NAMALWA (cell line): ENCODE data around the gene PHF23.

Experiments used
- DNase-seq: peaks from one replicate; pipeline ENCODE4 v3.0.0-alpha.2; 2015; ENCODE audit warnings: low spot score

The PHF23 gene

GRCh38 chr17:7219812-7220592 is 19.3 kb downstream of the PHF23 start, which contains the start of the genes ACADVL and DLG4:
ACADVL (plus strand) TSS chr17:7219938; CDS start chr17:7219985, 47 bp downstream.
DLG4 (minus strand) TSS chr17:7219836.
- DNase-seq = peak; percentile 67

- DNase-seq = no peak
Observed at GRCh38 chr17:7219229-7219811, 19.9 kb downstream of the PHF23 start.

GRCh38 chr17:7218758-7219157 is 20.5 kb downstream of the PHF23 start:
- DNase-seq = no peak

DNA sequence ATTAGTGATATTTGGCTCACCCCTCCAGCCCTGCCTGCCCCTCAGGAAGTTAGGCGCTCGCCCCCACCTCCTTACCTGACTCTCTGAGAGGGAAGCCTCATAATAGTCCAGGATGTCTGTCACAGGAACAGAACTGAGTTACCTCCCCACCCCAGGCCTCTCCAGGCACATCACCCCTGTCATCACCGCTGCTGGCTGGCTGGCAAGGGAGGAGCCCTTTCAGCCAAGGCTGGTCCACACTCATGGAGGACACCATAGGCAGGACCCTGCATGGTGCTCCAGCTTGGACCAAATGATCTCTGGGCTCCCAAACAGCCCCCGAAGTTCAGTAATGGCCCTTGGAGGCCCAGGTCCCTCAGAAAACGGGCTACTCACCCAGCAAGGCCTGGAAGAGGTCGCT is 21.1 kb downstream of the PHF23 start:
- DNase-seq = peak; percentile 13

GRCh38 chr17:7217113-7217987 is 21.9 kb downstream of the PHF23 start:
- peak; percentile 55 for DNase-seq

GRCh38 chr17:7216242-7217112 is 22.8 kb downstream of the PHF23 start:
- DNase-seq = no peak

DNA sequence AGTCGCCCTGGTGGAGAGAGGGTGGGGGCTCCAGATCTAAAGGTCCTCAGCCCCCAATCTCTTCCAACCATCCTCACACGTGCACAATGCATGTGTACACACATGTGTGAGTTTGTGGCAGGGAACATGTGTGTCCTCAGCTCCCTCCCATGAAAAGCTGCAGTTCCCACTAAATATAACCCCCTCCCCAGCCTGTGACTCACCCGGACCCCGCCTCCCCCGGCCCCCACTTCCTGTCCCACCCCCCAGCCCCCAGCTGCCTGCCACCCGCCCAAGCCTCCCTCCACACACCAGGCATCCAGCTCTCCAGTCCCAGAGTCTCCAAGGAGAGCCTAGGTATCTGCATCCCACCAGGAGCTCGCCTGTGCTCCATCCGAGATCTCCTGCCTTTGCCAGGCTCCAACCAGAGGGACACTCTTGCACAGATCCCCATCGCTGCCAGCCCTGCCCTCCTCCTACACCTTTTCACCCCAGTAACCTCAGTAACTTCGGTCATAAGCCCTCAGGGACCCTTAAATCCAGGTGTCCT is 23.5 kb downstream of the PHF23 start:
- peak; percentile 26 for DNase-seq

- DNase-seq = no peak
Observed at GRCh38 chr17:7215136-7215638, 24.1 kb downstream of the PHF23 start.

DNA sequence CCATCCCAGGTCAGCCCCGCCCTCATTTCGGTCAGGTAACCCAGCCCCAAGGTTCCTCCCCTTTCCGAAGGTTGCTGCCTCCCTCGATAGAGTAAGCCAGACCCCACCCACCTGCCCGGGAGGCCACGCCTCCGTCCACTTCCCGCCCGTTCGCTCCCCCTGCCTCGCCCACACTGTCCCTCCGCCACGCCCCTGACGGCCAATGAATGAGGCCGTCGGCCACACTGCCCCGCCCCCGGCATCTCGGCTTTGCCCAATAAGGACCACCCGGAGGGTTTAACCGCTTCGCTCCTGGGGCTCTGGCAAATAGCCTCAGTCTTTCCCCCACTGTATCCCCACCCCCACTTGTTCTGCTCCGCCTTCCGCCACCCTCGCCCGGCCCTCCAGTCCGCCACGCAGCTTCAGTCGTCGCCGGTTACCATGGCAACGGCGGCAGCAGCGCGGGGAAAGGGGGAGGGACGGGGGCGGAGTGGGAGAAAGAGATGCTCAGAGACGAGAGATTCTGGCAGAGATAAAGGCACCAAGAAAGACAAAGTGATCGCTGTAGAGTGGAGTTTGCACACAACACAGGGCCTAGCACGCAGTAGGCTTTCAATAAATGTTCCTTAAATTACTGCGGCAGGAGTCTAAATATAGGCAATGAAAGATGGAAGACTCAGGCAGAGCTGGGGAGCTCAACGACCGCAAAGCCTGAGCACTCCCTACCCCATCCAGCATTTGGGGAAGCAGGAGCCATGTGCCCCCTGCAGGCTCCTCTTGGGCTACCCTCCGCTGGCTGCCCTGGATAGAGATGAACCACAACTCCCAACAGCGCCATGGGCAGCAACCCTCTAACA is 24.7 kb downstream of the PHF23 start:
- DNase-seq = peak; percentile 96

GRCh38 chr17:7213895-7214299 is 25.4 kb downstream of the PHF23 start:
- peak; percentile 81 for DNase-seq

DNA sequence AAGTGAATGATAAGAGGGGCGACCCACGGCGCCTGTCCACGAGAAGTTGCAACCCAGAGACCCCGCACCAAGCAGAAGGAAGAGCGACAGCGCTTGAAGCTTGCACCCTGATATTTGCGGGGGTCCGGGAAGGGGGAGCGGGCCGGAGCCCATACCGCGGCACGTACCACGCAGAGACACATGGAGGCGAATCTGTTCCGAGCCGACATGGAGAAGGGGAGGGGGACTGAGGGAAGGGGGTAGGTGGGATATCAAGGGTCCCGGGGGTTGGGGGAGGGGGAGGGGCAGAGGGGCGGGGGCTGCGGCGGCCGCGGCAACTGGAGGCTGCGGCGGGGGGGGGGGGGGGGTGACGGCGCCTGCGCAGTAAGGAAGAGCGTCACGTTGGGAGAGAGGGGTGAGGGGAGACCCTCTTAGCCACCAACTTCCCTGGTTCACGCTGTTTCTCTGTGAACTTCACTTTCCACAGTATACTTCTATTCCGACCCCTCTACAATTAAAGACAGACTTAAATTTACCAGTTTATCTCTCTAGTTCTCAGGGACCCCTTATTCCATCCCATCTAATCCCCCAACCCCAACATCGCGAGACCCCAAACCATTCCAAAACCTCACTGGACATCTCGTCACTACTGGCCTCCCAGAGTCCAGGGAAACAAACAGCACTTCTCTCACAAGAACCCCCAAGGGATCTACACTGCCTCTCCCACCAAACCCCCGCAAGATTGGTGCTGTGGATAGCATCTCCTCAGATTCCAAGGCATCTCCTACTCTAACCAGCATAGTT is 27.6 kb downstream of the PHF23 start:
- DNase-seq = no peak

DNA sequence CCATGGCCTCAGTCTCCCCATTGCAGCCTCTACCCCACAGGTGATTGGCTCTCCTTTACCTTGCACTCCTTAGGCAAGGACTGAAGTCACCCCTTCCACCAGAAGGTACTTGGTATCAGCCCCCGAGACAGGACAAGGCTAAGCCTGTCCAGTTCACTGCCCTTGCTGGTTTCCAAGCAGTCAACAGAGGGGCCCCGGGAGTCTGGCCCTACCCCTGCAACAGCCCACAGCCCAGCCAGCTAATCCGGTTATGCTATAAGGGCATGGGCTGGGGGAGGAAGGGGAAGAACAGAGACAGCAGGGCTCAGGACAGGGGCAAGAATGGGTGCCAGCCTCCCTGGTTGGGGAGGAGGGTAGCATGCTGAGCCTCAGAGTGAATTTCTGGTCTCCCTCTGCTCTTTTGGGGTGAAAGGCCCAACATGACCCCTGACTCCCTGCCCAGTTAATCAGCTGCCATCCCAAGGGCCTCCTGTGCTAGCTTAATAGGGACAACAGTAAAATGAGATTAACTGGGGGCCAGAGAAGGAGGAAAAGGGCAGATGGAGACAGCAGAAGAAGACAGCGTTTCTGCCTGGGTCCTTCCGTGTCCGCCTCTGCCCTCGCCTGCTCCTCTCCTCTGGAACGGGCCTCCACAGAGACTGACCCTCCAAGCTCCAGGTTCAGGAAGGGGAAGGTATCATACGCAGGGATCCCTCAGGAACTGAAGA is 30.4 kb downstream of the PHF23 start:
- DNase-seq = no peak

DNA sequence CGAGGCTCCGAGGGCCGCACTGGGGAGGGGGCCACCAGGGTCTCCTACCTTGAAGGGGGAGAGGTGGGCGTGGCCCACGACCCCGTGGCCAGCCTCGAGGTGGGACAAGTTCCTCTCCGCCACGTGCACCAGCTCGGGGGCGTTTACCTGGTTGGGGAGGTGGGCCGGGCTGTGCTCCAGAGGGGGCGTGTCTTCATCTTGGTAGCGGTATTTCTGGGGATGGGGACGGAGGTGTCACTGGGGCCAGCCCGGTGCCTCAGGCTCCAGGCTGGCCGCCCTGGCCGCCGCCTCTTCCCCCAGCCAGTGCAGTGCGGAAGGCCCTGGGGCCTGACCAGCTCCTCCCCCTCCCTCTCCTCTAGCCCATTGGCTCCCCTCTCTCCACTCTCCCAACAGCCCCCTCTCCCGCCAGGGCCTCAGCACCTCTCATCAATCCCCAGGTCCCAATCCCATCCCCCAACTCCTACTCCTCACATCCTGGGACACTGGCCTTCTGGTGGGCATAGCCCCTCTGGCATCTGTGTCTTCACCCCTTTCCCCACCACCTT is 31.2 kb downstream of the PHF23 start:
- DNase-seq = no peak

- no peak for DNase-seq
Observed at GRCh38 chr17:7207120-7208001, 31.9 kb downstream of the PHF23 start.

DNA sequence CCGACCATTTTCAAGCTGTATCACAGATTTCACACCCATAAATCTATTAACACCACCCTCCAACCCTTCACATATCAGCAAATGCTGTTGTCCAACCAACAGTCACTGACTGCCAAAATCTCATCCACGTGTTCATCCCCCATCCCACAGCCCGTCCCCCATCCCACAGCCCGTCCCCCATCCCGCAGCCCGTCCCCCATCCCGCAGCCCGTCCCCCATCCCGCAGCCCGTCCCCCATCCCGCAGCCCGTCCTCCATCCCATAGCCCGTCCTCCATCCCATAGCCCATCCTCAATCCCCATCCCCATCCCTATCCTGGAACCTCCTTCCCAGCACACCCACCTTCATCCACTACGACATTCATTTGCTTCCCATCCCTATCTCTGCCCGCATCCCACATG is 33.7 kb downstream of the PHF23 start:
- DNase-seq = no peak

DNA sequence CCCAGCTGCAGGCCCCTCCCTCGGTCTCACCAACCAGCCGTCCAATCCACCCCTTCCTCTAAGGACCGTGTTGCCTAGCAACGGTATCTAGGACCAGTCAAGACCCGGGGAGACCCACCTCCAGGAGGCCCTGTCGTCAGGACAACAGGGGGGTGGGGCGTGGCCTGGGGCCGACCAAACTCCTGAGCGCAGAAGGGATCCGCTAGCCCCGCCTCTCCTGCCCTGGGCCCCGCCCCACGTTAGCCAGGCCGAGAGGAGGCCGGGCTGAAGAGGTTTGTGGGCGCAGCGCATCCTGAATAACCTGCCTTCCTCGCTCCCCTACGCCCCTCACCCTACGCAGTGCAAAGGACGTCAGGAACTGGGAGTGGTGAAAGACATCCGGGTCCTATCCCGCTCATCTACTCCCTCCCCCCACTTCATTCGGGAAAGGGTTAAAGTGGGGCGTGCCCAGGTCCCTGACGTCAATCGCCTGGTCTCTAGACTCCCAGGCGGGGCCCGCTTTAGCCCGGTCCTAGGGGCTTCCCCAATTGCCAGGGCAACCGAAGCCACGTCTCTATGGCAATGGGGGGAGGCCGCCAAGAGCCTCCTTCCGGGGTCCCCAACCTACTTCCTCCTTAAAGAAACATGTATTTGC is 34.3 kb downstream of the PHF23 start:
- DNase-seq = peak; percentile 93

DNA sequence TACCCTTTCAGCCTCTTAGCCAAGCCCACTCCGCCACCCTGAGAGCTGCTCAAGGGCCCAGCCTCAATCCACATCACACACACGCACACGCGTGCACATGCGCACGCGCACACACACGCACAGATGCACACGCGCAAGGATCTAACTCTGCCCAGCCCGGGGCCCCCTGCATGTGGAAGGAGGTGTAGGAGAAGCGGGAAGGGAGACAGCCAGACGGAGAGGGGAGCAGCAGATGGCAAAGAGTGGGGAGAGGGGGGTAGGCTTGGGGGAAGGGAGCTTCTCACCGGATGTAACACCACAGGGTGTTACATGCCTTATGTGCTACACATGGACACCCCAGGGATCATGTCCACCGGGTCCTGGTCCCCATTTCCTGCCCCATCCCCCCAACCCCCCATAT is 34.9 kb downstream of the PHF23 start:
- DNase-seq = no peak
